Peyer's patch (tissue), 4 donors: ENCODE data around the gene TCF3.

ENCODE experiments used
- POLR2A ChIP-seq, 2 donors: fragments of 450-650 bp; IDR thresholded peaks; one replicate each; pipeline ENCODE4 v1.5.1; 2017; ENCODE audit warnings: antibody characterized with exemption in 2 of 2, mild to moderate bottlenecking in 2 of 2, moderate library complexity in 2 of 2
- TF ChIP-seq, protein P1 (sequence below), 6 experiments: fragments of 450-650 bp in 4 of 6; fragments of 200-600 bp in 2 of 6; sonication (generic) in 1 of 6; IDR thresholded peaks; one replicate each; pipeline ENCODE4 v1.5.1; 2017 to 2019; ENCODE audit warnings: antibody characterized with exemption in 6 of 6, mild to moderate bottlenecking in 3 of 6, moderate library complexity in 1 of 6

GRCh38 chr19:1579222-1579621 is 73.2 kb downstream of the TCF3 start:
- TF ChIP-seq, protein P1, sequence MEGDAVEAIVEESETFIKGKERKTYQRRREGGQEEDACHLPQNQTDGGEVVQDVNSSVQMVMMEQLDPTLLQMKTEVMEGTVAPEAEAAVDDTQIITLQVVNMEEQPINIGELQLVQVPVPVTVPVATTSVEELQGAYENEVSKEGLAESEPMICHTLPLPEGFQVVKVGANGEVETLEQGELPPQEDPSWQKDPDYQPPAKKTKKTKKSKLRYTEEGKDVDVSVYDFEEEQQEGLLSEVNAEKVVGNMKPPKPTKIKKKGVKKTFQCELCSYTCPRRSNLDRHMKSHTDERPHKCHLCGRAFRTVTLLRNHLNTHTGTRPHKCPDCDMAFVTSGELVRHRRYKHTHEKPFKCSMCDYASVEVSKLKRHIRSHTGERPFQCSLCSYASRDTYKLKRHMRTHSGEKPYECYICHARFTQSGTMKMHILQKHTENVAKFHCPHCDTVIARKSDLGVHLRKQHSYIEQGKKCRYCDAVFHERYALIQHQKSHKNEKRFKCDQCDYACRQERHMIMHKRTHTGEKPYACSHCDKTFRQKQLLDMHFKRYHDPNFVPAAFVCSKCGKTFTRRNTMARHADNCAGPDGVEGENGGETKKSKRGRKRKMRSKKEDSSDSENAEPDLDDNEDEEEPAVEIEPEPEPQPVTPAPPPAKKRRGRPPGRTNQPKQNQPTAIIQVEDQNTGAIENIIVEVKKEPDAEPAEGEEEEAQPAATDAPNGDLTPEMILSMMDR (IDR thresholded peaks at IDR 0.05), result no peak
- no peak for TF ChIP-seq POLR2A (IDR thresholded peaks at IDR 0.05)
